HEK293T (cell line): Measurements from ENCODE around the gene PAX8.
"Not testable (repeated sequence)": the region's sequence is repeated elsewhere in the genome, so short reads cannot be mapped to it uniquely, and the experiment has no call there.

Experiments used
- ARNT ChIP-seq: fragments of 450-650 bp; IDR thresholded peaks from 2 replicates; pipeline ENCODE4 v1.6.1; 2017; ENCODE audit warnings: mild to moderate bottlenecking
- BHLHE40 ChIP-seq: fragments of 450-650 bp; IDR thresholded peaks from 2 replicates; pipeline ENCODE4 v1.6.1; 2016; ENCODE audit warnings: mild to moderate bottlenecking, moderate library complexity, borderline replicate concordance
- CTBP1 ChIP-seq: fragments of 450-650 bp; IDR thresholded peaks from 2 replicates; pipeline ENCODE4 v1.6.1; 2016; ENCODE audit warnings: borderline replicate concordance
- ELF4 ChIP-seq: fragments of 450-650 bp; IDR thresholded peaks from 2 replicates; pipeline ENCODE4 v1.6.1; 2017; ENCODE audit warnings: antibody characterized with exemption
- FOXA1 ChIP-seq: fragments of 450-650 bp; IDR thresholded peaks from 2 replicates; pipeline ENCODE4 v1.6.1; 2016; ENCODE audit warnings: mild to moderate bottlenecking
- FOXK2 ChIP-seq: fragments of 450-650 bp; IDR thresholded peaks from 2 replicates; pipeline ENCODE4 v1.6.1; 2016; ENCODE audit warnings: mild to moderate bottlenecking
- FOXM1 ChIP-seq: fragments of 450-650 bp; IDR thresholded peaks from 2 replicates; pipeline ENCODE4 v1.6.1; 2017; ENCODE audit warnings: mild to moderate bottlenecking, borderline replicate concordance
- HDGF ChIP-seq: fragments of 450-650 bp; IDR thresholded peaks from 2 replicates; pipeline ENCODE4 v1.6.1; 2017; ENCODE audit warnings: antibody characterized with exemption, borderline replicate concordance
- L3MBTL2 ChIP-seq: fragments of 450-650 bp; conservative IDR thresholded peaks from 2 replicates; pipeline ENCODE4 v1.6.1; 2016; ENCODE audit warnings: mild to moderate bottlenecking
- NFRKB ChIP-seq: fragments of 450-650 bp; IDR thresholded peaks from 2 replicates; pipeline ENCODE4 v1.6.1; 2016; ENCODE audit warnings: mild to moderate bottlenecking, moderate library complexity
- SP1 ChIP-seq: fragments of 450-650 bp; IDR thresholded peaks from 2 replicates; pipeline ENCODE4 v1.6.1; 2017
- SUZ12 ChIP-seq: fragments of 450-650 bp; IDR thresholded peaks from 2 replicates; pipeline ENCODE4 v1.6.1; 2016; ENCODE audit warnings: mild to moderate bottlenecking
- TARDBP ChIP-seq: fragments of 450-650 bp; IDR thresholded peaks from 2 replicates; pipeline ENCODE4 v1.6.1; 2016
- ZNF384 ChIP-seq: fragments of 450-650 bp; IDR thresholded peaks from 2 replicates; pipeline ENCODE4 v1.6.1; 2016

DNA sequence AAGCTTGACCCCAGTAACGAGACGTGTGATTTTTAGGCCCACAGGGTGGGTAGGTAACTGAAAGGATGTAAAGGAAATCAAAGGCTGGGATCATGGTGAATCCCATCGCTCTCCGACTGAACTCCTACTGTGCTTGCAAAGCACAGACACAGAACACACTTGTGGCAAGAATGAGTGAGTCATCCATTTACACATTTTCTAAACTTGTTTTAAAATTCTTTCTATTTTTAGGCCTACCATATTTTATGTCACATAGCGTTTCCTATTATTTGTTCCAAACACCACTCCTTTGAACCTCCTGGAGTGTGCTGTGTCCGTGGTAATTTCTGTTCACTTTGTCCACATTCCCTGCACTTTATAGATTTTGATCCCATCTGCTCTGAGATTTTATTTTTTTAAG lies 6.3 kb upstream of the PAX8 start:
- not testable (repeated sequence) for TF ChIP-seq BHLHE40, FOXA1, SUZ12, FOXM1, ELF4, L3MBTL2, TARDBP, NFRKB, SP1, ARNT, HDGF, CTBP1, FOXK2, ZNF384
